ENCODE results near the gene THEM4.
"Not testable (repeated sequence)": the region's sequence is repeated elsewhere in the genome, so short reads cannot be mapped to it uniquely, and the experiment has no call there.

Gene THEM4

DNA sequence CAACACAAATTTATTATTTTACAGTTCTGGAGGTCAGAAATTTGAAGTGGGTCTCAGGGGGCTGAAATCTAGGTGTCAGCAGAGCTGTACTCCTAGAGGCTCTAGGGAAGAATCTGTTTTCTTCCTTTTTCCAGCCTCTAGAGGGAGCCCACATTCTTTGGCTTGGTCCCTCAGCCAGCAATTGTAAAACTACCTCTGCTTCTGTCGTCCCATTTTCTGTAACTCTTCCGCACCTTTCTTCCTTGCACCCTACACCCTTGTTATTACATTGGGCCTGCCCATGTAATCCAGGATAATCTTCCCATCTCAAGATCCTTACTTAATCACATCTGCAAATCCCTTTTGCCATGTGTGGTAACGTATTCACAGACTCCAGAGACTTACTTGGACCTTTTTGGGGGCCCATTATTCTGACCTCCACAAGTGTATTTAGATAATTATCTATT is 24.8 kb upstream of the THEM4 start:
- FAIRE-seq, result no peak

DNA sequence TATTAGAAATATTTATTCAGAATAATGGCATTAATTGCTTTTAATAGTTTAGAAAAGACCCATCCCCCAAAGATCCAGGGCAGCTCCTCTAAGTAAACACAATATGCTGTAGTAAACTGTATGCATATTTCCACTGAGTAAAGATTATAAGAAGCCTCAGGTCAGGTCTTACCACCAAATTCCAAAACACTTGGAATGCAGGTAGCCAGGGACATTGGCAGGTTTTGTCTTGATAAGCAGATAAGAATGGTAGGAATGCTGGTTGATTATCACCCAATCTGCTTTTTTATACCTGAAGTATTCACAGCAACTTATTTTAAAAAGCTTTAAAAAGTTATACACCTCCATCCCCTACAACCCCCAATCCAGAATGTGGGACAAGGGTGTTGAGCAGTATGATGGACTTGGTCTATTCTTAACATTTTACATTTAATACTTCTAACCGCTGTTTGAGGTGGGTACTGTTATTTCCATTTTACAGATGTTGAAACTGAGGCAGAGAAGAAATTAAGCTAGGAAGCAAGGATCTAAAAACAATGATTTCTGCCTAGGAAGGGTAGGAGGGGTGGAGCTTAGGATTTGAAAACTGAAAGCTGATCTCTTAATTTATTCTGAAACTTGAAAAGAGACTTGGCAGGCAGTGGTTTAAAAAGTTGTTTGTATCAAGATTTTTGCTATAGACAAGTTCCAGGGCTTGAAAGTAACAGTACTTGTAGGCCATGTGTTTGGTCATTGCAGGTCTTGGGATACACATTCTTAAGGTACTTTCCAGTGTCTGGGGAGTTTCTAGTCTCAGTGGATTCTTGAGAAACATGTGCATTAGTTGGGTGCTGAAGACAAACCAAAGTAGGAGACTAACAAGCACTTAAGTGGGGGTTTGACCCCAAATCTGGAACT is 15.6 kb upstream of the THEM4 start:
- no peak for FAIRE-seq

DNA sequence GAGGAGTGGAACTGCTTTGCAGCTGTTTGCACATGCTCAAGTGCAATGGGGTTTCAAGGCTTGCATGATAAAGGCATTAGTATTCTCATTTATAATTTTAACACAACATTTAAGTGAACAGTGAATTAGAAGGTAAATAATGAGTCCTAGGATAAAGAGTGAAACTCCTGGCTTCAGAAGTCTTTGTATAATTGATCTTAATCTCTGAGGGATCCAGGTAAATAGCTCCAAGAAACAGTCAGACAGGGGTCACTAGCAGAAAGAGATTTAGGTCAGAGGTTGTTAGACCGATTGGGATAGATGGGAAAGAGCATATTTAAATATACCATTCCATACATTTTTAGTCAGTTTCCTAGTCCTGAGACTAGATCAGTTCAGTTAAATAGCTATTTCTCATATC is 14.1 kb upstream of the THEM4 start:
- no peak for FAIRE-seq

DNA sequence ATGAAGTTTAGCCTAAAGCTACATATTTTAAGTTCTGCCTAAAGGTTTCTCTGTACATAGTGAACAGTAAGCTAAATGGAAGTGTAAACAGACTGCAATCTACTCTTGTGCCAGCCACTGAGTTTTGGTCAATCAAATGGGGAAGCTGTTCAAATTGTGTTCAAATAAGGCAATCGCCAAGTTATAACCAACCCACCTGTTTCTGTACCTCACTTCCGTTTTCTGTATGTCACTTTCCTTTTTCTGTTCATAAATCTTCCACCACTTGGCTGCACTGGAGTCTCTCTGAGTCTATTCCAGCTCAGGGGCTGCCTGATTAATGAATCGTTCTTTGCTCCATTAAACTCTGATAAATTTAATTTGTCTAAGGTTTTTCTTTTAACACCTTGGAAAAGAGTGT is 10.8 kb upstream of the THEM4 start:
- FAIRE-seq, result no peak

DNA sequence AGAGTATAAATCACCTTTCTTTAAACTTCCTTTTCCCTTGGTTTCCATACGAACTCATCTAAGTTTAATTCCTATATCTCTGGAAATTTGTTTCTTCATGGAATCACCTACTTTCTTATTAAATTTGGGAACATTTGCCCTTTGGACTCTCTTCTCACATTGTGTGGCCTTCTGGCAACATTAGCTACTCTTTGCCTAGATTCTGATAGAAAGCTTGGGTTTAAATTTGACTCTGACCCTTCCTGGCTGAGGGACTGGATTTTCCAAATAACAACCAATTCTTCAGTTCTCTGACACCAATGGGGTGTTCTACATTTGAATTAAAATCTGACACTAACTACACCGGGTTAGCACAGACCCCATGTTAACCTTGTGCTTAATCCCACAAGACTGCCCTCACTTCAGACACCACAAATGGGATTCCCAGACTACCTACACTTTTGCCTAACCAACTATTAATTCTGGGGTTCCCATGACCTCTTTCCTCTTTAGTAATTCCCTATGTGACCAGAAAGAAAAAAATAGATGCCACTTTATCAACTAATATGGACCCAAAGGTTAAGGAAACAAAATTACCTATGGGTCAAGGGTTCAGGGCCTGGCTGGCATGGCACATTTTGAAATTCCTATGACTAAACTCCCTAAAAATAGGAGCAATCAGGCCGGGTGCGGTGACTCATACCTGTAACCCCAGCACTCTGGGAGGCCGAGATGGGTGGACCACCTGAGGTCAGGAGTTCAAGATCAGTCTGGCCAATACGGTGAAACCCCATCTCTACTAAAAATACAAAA is 9.7 kb upstream of the THEM4 start:
- FAIRE-seq, result no peak

DNA sequence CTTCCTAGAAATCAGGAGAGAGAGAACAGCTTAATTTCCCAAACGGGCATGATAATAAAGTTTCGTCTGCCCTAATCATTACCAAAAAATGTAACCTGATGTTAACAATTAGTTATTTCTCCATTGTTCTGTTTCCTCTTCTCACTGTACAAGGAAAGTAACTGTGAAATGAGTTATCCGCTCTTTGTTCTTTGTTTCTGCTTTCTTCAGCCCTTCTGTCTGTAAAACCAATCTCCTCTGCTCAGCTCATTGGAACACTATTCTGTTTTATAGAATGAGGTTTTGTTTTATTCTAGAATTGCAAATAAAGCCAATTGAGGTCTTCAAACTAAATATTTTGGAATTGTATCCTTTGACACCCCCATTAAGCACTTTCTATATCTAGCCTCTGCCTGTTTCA is 8.8 kb upstream of the THEM4 start:
- no peak for FAIRE-seq

DNA sequence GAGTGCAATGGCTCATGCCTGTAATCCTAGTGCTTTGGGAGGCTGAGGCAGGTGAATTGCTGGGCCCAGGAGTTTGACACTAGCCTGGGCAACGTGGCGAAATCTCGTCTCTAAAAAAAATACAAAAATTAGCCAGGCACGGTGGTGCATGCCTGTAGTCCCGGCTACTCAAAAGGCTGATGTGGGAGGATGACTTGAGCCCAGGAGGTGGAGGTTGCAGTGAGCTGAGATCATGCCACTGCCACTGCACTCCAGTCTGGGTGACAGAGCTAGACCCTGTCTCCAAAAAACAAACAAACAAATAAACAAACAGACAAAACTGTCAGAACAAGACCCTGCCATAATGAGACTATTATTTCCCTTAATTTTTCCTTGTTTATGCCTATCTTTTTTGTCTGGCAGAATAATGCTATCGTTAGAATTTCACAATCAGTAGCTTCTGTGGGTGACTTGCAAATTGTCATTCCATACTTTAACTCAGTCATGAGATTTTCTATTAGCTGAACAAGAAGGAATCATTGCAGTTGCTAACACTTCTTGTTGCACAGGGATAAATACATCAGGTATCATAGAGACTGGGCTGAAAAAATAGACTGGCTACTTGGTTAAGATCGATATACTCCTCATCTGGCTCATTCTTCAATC is 7.5 kb upstream of the THEM4 start:
- no peak for FAIRE-seq

DNA sequence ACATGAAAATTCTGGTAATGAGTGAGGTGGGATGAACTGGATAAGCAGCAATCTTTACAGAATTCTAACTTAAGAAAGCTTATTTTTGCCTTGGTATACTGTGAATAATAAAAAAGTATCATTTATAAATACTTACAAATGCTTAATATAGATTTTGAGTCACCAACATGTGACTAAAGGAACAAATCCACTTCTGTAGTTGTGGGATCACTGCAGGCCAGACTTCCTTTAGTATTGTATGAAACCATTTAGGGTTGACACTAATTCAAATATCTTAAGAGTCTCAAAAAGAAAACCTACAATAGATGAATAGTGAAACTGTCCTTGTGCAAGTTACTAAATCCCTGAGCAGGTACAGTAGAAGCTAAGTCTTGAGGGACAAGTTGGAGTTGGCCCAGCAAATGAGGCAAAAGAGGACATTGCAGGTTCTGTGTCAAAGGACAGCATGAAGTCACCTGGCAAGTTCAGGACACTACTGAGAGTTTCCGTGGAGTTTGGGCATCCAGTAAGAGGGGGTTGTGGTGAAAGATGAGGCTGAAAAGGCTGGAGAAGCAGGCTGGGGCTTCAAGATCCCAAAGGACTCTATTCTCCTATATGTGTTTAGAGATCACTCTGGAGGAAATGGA is 5.9 kb upstream of the THEM4 start:
- no peak for FAIRE-seq

DNA sequence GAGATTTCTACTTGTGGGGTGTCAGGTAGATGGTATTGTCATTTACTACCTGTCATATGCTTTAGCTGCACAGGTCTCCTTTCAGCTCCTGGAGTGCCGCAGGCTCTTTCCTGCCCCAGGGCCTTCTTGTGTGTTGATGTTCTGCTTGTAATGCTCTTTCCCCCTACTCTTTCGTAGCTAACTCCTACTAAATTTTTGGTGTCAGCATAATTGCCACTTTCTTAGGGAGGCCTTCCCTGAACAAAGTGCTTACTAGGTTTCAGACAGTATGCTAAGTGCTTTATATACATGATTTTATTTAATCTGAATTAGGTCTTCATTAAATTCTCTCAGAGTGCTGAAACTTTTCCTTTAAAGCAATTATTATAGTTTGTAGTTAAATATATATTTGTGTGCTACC is 4.8 kb upstream of the THEM4 start:
- no peak for FAIRE-seq

DNA sequence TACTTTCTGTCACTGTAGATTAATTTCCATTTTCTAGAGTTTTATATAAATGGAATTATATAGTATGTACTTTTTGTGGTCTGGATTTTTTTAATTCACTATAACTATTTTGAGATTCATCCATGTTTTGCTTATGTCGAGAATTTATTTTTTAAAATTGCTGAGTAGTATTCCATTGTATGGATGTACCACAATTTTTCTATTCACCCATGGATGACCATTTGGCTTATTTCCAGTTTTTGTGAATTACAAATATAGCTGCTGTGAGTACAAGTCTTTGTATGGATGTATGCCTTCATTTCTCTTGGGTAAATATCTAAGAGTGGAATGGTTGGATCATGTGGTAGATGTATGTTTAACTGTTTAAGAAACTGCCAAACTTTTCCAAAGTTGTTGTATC is 3.7 kb upstream of the THEM4 start:
- FAIRE-seq, result no peak

DNA sequence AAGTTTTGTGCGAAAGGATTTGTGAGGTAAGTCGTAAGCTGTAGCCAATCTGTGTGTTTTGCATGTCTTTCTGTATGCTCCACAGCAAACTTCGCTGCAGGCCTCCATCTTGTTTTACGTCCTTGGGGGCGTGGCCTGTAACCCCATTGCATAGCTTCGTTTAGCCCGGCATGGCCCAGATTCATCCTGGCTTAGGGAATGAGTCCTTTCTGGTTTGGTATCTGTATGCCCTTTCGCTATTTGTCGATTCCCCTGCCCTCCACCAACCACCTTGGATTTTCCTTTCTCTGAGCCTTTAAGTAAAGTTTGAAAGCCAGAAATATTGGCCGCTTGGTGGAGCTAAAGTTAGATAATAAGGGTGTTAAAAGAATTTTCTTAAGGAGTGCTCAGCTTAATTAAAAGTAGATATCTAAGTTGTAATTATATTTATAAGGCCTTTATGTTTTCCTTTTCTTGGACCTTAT is 1.1 kb downstream of the THEM4 start:
- no peak for FAIRE-seq

DNA sequence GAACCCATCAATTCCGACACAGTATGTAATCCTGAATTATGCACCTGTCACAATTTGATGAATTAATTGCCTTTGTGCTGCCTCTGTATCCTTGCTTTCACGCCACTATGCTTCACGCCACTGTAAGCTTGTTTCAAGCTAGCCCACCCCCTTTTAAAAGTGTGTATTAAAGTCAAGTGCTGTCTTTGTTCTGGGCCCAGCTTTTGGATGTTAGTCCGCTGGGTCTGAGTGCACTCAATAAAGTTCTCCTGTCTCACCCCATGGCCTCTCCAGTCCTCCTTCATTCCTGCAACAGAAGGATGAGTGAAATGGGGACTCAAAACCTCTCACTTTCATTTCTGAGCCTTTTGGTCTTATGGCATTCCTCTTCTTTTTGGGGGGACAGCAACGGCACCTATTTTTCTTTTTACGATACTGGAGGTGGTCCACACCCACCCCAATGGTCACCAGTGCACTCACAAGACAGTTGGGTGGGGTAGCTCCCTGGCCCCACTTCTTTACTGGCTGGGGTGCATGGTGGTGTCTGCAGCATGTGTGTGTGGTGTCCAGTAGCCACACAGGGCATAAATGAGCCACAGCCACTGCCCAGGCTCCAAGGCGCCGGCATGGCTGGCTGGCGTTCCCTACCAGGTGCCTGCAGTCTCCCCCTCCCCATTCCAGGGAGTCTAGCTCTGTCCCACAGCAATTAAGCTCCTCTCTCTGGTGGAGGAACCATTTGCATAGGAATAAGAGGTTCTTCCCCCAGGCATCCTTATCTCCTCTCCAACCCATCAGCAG is 1.8 kb downstream of the THEM4 start:
- no peak for FAIRE-seq

DNA sequence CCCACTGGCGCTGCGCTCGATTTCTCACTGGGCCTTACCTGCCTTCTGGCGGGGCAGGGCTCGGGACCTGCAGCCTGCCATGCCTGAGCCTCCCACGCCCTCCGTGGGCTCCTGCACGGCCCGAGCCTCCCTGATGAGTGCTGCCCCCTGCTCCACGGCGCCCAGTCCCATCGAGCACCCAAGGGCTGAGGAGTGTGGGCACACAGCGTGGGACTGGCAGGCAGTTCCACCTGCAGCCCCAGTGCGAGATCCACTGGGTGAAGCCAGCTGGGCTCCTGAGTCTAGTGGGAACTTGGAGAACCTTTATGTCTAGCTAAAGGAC is 3.0 kb downstream of the THEM4 start:
- not testable (repeated sequence) for FAIRE-seq

DNA sequence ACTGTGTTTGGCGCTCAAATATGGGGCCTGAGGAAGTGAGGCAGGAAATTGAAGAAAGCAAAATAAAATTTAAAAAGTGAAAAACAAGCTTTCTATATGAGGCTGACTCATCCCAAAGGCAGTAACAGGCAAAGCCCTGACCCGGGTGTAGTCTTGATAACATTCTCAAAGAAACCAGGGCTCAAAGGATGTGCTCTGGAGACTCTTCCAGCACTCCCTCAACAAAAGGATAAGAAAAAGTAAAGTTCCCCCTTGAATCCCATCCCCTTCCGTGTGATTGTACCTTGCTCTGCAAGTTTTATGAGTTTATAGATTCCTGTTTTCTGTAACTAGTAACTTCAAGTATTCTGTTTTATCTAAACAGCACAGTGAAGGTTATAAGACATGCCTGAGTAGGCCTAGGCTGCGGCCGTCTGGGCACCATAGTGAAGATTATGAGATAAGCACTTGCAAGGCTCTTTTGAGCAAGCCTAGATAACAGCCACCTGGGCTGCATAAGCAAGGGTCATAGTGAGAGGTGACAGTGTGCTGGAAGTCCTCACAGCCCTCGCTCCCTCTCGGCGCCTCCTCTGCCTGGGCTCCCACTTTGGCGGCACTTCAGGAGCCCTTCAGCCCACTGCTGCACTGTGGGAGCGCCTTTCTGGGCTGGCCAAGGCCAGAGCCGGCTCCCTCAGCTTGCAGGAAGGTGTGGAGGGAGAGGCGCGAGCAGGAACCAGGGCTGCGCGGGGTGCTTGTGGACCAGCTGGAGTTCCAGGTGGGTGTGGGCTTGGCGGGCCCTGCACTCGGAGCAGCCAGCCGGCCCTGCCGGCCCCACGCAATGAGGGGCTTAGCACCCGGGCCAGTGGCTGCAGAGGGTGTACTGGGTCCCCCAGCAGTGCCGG is 3.6 kb downstream of the THEM4 start:
- FAIRE-seq, result not testable (repeated sequence)

DNA sequence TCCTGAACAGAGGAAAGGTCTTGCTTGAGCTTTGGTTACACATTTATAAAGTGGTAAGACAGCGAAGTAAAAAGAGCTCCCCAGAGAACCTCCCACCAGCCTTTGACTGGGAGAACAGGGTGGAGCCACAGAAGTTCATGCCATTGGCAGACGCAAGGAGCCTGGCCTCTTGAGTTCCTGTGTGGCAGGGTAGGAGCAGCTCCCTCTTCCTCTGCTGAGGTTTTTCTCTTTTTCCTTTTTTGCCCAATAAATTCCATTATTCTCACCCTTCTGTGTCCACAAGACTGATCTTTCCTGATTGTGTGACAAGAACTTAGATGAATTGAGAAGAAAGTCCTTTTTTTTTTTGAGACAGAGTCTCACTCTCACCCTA is 4.3 kb downstream of the THEM4 start:
- no peak for FAIRE-seq

DNA sequence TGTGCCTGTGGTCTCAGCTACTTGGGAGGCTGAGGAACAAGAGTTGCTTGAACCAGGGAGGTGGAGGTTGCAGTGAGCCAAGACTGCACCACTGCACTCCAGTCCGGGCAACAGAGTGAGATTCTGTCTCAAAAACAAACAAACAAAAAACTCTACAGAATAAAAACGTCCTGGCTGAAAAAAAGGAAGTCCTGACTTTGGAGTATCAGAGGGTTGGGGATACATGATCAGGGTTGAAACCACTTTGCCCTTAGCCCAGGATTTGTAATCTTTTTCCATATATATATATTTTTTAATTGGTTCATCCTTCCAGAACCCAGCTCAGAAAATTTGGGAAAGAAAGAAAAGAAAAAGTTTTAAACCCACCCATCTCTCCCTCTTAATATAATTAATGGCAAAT is 6.5 kb downstream of the THEM4 start:
- no peak for FAIRE-seq

DNA sequence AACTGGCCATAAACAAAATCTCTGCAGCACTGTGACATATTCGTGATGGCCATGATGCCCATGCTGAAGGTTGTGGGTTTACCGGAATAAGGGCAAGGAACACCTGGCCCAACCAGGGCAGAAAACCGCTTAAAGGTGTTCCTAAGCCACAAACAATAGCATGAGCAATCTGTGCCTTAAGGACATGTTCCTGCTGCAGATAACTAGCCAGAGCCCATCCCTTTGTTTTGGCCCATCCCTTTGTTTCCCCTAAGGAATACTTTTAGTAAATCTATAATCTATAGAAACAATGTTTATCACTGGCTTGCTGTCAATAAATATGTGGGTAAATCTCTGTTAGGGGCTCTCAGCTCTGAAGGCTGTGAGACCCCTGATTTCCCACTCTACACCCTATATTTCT is 8.5 kb downstream of the THEM4 start:
- not testable (repeated sequence) for FAIRE-seq

DNA sequence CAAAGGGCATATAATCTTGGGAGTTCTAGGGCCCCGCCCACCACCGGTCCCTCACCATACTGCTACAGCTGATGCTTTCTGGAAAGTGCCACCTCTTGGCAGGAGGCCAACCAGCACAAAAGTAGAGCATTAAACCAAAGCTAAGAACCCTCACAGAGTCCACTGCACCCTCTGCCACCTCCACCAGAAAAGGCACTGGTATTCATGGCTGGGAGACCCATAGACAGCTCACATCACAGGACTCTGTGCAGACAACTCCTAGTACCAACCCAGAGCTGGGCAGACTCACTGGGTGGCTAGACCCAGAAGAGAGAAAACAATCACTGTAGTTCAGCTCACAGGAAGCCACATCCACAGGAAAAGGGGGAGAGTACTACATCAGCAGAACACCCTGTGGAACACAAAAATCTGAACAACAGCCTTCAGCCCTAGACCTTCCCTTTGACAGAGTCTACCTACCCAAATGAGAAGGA is 10.8 kb downstream of the THEM4 start:
- no peak for FAIRE-seq

DNA sequence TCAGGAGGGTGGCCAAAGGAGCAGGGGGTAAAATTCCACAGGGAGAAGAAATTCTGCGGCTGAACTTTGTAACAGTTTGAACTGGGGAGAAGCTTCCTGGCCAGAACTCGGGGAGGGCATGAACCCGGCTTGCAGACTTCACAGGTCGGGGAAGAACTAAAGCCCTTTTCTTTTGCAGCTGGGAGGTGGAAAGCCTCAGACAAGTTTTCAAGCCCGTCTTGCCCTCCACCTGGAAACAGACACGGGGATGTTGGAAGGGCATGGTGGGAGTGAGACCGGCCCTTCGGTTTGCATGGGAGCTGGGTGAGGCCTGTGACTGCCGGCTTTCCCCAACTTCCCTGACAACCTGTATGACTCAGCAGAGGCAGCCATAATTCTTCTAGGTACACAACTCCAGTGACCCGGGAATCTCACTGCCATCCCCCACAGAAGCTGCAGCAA is 11.3 kb downstream of the THEM4 start:
- FAIRE-seq, result no peak

DNA sequence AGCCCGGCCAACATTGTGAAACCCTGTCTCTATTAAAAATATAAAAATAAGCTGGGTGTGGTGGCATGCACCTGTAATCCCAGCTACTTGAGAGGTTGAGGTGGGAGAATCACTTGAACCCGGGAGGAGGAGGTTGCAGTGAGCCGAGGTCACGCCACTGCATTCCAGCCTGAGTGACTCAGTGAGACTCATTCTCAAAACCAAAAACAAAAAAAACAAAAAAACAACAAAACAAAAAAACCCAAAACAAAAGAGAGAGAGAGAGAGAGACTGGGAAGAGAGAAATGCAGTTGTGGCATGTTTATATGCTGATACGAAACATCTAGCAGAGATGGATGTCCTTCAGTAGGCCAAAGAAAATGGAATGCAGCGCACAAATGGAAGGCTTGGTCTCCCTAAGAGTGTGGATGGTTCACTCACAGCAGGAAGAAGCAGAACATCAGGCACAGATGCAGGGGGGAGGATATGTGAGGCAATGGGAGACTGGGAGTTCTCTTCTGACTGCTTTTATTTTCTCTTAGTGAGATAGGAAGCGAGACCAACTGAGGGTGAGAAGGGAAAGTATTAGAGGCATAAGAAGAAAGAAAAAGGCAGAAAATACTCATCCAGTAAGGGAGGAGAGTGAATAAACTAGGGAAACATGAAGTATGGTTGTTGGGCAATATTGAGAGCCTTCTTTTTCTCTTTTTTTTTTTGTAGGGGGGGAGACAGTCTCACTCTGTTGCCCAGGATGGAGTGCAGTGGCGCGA is 16.0 kb downstream of the THEM4 start:
- no peak for FAIRE-seq
